HG02981 (cell line): ENCODE measurements around the gene PELO.

Experiments used
- ATAC-seq: cut with Tn5 transposase; IDR thresholded peaks from one replicate; pipeline ENCODE4 v1.9.1; 2021; ENCODE audit warnings: mild to moderate bottlenecking, moderate library complexity; ENCODE audit not compliant: unreplicated experiment

PELO gene

DNA sequence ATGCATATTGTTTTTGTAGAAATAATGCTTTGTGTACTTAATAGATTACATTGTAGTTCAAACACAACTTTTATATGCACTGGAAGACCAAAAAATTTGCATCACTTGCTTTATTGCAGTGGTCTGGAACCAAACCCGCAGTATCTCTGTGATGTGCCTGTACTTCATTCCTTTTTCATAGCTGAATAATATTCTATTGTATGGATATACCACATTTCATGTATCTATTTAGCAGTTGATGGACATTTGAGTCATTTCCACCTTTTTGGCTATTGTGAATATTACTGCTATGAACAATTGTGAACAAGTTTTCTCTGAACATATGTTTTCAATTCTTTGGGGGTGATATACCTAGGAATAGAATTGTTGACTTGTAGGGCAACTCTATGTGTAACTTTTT lies 40.1 kb downstream of the PELO start:
- no peak for ATAC-seq

DNA sequence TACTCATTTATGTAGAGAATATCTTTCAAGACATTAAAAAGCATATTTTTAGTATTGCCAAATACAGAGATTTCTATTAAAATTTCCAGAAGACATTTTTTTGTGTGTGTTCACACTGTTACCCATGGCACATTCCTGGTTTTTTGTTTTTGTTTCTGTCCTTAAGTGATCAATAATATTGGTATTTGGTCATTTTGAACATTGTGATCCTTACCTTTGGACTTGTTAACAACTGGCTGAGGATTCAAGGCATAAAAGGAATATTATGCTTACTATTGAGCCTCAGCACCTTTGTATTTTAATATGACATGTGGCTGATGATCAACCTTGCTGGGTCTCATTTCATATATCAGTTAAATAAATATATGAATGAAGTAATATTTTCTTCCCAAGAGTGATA lies 41.9 kb downstream of the PELO start:
- ATAC-seq: no peak

DNA sequence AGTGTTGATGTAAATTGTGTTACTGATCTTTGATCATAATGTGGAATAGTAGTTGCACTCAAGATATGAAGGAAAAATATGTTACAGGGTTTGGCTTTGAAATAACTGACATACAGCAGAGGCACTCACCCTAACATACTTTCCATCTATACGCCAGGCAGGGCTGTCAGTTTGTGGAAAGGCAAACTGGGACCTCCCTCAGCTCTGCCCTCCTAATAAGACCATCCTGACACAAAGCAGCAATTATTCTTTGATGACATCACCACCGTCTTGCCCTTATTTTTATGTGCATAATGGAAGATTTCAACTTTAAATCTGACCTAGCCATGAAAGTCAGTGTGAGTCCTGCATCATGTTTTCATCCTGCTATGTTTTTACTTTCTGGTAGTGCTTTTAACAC lies 42.9 kb downstream of the PELO start:
- ATAC-seq: no peak

DNA sequence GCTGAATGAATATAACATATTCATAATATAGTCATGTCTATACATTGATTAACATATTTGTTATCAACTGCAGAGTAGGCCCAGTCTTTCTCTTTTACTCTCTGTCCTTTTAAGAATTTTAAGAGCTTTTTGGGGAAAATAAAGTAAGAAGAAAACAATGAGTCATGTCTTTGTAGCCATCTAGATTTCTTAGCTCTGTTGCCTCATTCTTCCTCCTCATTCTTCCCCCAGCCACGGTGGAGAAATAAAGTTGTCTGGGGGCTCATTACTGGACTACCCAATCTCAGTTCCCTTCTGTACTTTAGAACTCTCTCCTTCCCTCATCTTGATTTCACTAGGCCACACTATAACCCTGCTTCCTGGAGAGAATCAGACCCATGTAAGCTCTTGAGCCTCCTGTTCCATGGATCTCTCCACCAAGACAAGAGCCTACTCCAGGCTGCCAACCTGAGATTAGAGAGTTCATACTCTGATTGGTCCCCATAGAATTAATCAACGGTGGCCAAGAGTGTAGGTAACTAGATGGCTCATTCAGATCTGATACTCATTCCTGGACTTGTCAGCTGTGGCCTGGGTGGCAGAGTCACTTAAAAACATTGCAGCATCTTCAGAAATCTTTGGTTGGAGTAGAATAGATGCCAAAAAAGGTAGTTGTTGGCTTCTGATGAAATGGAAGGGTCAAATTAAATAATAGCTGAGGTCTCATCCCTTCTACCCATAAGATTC lies 44.2 kb downstream of the PELO start:
- ATAC-seq: no peak

DNA sequence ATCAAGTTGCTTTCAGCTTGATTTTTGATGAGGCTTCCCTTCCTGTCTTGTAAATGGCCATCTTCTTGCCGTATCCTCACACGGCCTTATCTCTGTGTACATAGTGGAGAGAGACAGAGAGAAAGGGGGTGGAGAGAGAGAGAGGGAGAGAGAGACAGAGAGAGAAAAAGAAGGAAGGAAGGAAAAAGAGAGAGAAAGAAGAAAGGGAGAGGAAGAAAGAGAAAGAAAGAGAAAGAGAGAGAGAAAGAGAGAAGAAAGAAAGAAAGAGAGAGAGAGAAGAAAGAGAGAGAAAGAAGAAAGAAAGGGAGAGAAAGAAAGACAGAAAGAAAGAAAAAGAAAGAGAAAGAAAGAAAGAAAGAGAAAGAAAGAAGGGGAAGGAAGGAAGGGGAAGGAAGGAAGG lies 46.6 kb downstream of the PELO start:
- no peak for ATAC-seq

DNA sequence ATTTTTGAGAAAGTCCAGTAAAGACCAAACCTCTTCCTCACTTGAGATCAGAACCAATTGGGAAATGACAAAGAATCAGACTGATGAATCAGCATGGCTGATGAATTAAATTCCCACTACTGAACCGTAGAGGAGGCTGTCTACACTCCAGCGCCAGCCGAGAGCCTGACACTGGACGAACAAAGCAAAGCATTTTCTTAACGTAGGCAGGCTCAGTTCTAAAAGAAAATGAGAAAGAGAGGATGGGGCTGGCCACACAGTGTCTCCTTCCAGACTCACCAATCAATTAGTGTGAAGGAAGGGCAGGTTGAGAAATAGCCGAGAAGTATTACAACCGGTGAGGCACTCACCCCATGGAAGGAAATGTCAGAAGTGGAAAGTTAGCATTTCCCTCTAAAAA lies 49.4 kb downstream of the PELO start:
- no peak for ATAC-seq
